ENCODE data around the gene ANXA4.
"Not testable (repeated sequence)": the region's sequence is repeated elsewhere in the genome, so short reads cannot be mapped to it uniquely, and the experiment has no call there.

The ANXA4 gene

DNA sequence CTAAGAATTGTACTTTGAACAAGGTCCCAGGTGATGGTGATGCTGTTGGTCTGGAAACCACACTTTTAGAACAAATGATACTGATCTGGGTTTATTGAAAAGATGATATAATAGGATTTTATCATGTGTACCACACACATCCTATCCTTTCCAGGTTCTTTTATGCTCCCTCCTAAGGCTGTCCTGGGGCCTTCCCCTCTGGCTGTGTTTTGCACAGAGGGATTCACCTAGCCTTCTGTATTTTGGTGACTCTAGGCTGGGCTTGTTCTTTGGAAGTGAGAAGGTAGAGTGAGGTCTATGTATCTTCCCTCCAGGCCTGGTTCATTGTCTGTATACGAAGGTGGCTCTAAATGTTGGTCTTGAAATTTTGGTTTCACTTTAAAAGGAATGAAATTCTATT, 12.7 kb downstream of the ANXA4 start:
- POLR2A ChIA-PET = no interaction called here
- no peak for DNase-seq (ENCODE audit: extremely low spot score)
- TF ChIP-seq, protein P1, sequence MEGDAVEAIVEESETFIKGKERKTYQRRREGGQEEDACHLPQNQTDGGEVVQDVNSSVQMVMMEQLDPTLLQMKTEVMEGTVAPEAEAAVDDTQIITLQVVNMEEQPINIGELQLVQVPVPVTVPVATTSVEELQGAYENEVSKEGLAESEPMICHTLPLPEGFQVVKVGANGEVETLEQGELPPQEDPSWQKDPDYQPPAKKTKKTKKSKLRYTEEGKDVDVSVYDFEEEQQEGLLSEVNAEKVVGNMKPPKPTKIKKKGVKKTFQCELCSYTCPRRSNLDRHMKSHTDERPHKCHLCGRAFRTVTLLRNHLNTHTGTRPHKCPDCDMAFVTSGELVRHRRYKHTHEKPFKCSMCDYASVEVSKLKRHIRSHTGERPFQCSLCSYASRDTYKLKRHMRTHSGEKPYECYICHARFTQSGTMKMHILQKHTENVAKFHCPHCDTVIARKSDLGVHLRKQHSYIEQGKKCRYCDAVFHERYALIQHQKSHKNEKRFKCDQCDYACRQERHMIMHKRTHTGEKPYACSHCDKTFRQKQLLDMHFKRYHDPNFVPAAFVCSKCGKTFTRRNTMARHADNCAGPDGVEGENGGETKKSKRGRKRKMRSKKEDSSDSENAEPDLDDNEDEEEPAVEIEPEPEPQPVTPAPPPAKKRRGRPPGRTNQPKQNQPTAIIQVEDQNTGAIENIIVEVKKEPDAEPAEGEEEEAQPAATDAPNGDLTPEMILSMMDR (IDR thresholded peaks at IDR 0.05; ENCODE audit: control extremely low read depth, extremely low read depth, low read depth, missing control alignments) = no peak
- CTCF ChIA-PET = interaction anchor here (1.6 kb wide), 1 partner anchor 10 kb away, joined by 4 read pairs; no protein-coding TSS in a partner anchor

DNA sequence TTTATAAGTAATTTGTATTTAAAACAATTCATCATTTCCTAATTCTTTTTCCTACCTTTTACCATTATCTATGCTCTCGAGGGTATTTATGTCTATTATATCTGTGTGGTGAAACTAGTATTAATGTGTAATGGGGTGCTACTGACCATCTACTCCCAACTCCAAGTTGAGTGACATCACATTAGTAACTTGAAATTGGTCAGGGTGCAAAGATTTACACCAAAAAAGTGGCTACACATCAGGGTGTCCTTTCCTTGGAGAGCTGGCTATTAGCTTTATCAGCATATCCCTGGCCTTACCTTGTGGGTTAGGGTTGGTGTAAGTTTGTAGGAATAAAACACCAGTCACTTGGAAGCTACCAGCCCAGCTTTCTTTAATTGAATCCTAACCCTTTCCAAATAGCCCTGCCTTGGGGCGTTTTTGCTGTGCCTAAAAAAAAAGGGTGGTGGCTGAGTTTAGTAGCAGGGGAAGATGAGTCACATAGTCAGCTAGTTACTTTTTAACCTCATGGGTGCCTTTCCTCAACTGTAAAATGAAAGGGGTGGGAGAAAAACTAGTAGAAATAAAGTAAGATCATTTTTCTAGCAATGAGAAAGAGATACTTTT, 14.0 kb downstream of the ANXA4 start:
- peak; percentile 36 for DNase-seq (ENCODE audit: extremely low spot score)
- CTCF ChIA-PET = interaction anchor here (0.6 to 1.9 kb wide), 7 partner anchors 9 to 62 kb away, joined by 3 to 11 read pairs (median 5); no protein-coding TSS in a partner anchor
- POLR2A ChIA-PET = interaction anchor here (1.0 kb wide), 1 partner anchor 14 kb away, joined by 4 read pairs; the partner anchor contains the start of gene ANXA4
- TF ChIP-seq, protein P1 (IDR thresholded peaks at IDR 0.05; ENCODE audit: control extremely low read depth, extremely low read depth, low read depth, missing control alignments) = no peak

DNA sequence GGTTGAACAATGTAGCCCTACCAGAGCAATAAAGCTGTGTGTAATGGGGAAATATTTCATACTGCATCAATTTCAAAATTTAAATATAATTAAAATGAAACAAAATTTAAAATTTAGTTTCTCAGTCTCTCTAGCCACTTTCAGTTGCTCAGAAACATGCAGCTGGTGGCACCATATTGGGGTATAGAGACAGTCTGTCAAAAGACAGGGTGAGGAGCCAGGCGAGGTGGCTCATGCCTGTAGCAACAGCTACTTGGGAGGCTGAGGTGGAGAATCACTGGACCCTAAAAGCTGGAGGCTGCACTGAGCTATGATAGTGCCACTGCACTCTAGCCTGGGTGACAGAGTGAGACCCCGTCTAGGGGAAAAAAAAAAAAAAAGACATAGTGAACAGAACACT, 20.1 kb downstream of the ANXA4 start:
- ChIA-PET CTCF (interaction anchor here (1.2 to 2.5 kb wide), 13 partner anchors 9 to 197 kb away, joined by 3 to 17 read pairs (median 7); partner anchors contain the start of gene ANXA4), POLR2A (interaction anchor here (0.6 kb wide), 1 partner anchor 419 kb away, joined by 3 read pairs; no protein-coding TSS in a partner anchor)
- TF ChIP-seq, protein P1 (IDR thresholded peaks at IDR 0.05; ENCODE audit: control extremely low read depth, extremely low read depth, low read depth, missing control alignments) = no peak

DNA sequence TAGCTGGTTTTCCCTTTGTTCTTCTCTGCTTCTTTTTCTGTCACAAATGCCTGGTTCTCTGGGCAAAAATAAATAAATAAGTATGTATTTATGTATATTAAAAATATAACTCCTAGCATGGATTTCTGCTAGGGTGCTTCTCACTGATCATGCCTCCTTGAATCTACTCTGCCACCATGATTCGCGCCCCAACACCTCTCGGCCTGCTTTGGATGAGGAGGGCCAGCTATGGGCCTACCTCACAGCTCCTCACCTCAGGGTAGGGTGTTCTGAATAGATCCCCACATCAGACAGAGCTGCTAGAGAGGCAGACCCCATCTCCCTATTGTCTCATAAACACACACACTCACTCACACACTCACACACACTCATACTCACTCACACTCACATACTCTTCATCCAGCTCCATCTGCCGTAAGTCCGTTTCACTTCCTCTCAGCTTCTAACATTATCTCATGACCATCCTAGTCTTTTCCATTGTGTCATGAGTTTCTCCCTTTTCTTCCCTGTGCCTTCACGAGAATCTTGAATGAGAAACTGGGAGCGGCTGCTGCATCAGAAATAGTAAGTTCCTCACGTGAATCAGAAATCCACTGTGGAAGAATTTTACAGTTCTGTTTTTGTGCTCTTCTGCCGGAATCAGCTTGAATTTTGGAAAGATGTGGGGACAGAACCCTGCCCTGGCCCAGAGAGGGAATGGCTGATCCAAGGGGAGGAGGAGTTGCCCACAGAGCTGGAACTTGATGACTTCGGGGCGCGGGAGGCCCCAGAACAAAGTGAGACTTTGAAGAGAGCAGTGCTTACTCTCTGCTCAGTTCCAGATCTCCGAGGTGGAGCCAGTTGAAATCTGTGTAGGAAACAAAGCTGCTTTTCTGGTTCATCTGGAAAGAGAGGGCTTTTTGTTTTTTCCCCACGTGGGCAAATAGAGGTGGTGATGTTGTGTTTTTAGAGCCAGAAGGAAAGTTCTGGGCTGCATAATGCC, 20.9 kb downstream of the ANXA4 start:
- TF ChIP-seq, protein P1 (IDR thresholded peaks at IDR 0.05; ENCODE audit: control extremely low read depth, extremely low read depth, low read depth, missing control alignments) = no peak
- no peak for DNase-seq (ENCODE audit: extremely low spot score)
- ChIA-PET CTCF (interaction anchor here (1.2 to 2.5 kb wide), 12 partner anchors 8 to 197 kb away, joined by 3 to 17 read pairs (median 8); partner anchors contain the start of gene ANXA4), POLR2A (interaction anchor here (0.6 to 0.7 kb wide), 2 partner anchors 24 to 419 kb away, joined by 3 to 4 read pairs; no protein-coding TSS in a partner anchor)

More for the DNA sequence above, 20.1 kb downstream of the ANXA4 start:
- no peak for DNase-seq (ENCODE audit: extremely low spot score)

DNA sequence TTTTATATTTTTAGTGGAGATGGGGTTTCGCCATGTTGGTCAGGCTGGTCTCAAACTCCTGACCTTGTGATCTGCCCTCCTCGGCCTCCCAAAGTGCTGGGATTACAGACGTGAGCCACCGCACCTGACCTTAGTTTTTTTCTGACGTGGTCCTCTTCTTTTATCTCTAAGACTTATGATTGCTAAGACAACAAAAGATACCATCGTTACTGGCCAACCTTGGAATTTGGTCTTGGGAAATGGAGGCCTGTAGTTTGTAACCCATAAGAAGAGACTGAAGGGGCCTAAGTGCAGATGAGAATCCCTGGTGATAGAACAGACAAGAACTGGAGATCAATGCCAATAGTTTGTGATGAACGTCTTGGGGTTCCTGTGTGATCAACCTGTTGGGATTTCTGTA, 21.9 kb downstream of the ANXA4 start:
- DNase-seq (ENCODE audit: extremely low spot score); POLR2A ChIA-PET: not testable (repeated sequence)
- CTCF ChIA-PET = interaction anchor here (1.2 to 2.4 kb wide), 4 partner anchors 26 to 52 kb away, joined by 3 to 17 read pairs (median 8); no protein-coding TSS in a partner anchor

DNA sequence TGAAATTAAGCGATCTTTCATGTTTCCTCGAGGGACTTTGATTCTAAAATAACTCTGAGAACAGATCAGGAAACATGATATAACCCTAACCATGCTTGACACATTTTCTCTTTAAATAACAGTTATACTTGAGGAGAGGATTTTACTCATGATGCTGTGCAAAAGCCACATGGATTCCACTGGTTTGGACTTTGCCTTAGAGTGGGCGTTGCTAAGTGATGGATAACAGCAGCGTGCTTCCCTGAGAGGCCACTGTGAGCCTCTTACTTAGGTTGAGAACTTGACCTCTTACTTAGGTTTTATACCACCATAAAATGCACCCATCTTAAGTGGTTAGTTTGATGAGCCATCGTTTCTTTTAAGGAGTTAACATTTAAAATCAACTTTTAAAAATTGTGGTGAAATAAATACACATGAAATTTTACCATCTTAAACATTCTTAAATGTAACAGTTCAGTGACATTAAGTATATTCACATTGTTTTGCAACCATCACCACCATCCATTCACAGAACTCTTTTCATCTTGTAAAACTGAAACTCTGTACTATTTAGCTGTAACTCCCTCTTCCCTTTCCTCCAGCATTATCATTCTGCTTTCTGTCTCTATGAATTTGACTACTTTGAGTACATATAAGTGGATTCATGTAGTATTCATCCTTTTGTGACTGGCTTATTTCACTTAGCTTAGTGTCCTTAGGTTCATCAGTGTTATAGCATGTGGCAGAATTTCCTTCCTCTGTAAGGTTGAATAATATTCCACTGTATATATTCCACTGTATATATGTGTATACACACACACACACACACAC, 22.6 kb downstream of the ANXA4 start:
- TF ChIP-seq, protein P1 (IDR thresholded peaks at IDR 0.05; ENCODE audit: control extremely low read depth, extremely low read depth, low read depth, missing control alignments) = no peak
- ChIA-PET POLR2A (no interaction called here), CTCF (no interaction called here)
- DNase-seq (ENCODE audit: extremely low spot score) = no peak
